ENCODE data around the gene ARHGAP29.

DNA sequence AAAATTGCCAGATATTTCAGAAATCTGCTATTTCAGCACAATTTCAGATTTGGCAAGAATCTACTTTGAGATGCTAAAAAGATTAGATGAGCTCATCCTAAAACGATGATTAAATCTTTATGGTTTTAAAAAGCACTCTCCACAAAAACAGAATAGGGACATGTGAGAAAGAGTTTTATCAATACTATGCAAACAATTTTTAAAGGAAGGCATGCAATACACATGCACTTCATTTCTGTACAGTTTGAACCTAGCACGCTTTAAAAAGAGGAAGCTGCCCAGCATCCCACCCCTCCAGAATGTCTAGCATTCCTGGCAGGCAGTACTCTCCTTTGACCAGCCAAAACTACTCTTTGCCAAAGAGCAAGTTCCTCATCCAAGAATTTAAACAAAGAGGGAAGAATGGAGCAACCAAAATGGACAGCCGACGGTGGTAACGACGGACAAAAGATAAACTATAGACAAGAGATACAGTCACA is 1.3 kb downstream of the ARHGAP29 start:
- no peak for TF ChIP-seq EZH2 (IDR thresholded peaks at IDR 0.05; ENCODE audit: low read length, missing control alignments)
- TF ChIP-seq, protein P1, sequence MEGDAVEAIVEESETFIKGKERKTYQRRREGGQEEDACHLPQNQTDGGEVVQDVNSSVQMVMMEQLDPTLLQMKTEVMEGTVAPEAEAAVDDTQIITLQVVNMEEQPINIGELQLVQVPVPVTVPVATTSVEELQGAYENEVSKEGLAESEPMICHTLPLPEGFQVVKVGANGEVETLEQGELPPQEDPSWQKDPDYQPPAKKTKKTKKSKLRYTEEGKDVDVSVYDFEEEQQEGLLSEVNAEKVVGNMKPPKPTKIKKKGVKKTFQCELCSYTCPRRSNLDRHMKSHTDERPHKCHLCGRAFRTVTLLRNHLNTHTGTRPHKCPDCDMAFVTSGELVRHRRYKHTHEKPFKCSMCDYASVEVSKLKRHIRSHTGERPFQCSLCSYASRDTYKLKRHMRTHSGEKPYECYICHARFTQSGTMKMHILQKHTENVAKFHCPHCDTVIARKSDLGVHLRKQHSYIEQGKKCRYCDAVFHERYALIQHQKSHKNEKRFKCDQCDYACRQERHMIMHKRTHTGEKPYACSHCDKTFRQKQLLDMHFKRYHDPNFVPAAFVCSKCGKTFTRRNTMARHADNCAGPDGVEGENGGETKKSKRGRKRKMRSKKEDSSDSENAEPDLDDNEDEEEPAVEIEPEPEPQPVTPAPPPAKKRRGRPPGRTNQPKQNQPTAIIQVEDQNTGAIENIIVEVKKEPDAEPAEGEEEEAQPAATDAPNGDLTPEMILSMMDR (conservative IDR thresholded peaks at IDR 0.05 in 1 of 2, IDR thresholded peaks at IDR 0.05 in 1 of 2; ENCODE audit: low read depth in 1 of 2, low read length in 2 of 2), result no peak

Measured in fibroblast of lung (primary cell).